Measurements from ENCODE around the gene PARP8.

PARP8 gene

GRCh38 chr5:50700706-50701105 is 34.3 kb downstream of the PARP8 start:
- no peak for DNase-seq (ENCODE audit: insufficient read length, low spot score)
- no peak for FAIRE-seq
- TF ChIP-seq POLR2A (IDR thresholded peaks at IDR 0.05; ENCODE audit: low read depth, low read length) = no peak

- TF ChIP-seq POLR2A (IDR thresholded peaks at IDR 0.05; ENCODE audit: low read depth, low read length) = no peak
- FAIRE-seq = no peak
- DNase-seq (ENCODE audit: insufficient read length, low spot score) = no peak
These were observed 36.4 kb downstream of the PARP8 start for GRCh38 chr5:50702615-50703366.

DNA sequence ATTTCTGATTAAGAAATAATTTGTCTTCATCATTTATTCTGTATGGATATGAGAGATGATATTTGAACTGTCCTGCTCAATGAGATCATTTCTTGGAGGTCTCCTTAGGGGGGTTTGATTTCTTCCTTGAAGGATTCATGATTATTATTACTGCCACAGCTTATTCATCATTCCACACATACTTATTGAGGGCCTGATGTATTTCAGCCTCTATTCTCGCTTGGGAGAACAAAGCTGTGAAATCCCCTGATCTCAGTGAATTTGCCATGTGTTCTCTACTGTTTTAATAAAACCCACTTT is 36.9 kb downstream of the PARP8 start:
- FAIRE-seq = no peak
- no peak for DNase-seq (ENCODE audit: insufficient read length, low spot score)
- no peak for TF ChIP-seq POLR2A (IDR thresholded peaks at IDR 0.05; ENCODE audit: low read depth, low read length)

DNA sequence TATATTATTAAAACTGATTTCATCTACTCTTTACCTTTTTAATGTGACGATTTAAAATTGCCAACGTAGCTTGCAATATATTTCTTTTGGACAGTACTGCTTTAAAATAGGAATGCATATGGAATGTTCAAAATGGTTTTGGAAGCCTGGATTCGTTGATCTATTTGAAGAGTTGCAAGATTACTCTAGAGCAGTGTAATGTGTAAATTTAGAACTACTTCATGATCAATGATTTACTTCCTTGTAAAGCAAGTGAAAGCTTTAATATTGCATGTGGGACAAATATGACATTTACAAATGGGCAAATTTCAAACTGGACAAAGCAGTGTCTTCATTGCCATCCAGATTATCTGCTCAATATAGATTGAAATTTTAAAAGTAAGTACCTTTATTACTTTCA is 38.3 kb downstream of the PARP8 start:
- DNase-seq (ENCODE audit: insufficient read length, low spot score) (no peak), FAIRE-seq (no peak)
- no peak for TF ChIP-seq POLR2A (IDR thresholded peaks at IDR 0.05; ENCODE audit: low read depth, low read length)

DNA sequence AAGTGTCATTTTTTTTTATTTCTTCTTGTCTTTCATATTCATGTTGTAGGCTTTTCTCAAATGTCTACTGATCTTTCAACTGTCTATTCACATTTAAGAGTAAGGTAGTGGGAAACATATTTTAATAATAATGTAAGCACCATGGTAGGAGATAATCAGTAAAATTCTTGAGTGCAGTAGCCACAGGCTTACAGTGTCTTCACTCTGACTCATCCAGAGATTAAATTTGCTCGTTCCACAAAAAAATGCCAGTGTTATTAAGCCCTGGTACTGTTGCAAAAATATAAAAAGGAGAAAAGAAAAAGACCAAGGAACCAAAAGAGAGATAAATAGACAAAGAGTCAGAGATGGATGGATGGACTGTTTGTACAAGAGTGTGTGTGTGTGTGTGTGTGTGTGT is 43.0 kb downstream of the PARP8 start:
- DNase-seq (ENCODE audit: insufficient read length, low spot score) (no peak), FAIRE-seq (no peak)
- no peak for TF ChIP-seq POLR2A (IDR thresholded peaks at IDR 0.05; ENCODE audit: low read depth, low read length)

DNA sequence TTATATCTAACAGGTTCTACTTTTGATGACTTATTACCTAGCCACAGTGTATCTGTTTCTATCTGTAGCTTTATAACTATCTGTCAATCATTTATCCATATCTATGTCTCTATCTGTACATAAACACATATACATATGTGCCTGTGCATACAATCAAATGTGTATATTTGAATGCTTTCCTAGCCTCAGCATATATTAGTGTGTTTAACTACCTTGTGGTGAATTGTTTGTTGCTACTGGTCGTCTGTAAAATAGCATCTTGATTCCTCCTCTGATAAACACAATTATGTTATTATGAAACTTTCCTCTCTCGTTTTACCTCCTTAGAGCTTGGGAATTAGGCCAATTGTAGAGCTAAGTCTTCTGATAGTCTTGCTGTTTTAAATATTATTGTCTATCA is 44.4 kb downstream of the PARP8 start:
- FAIRE-seq (no peak), DNase-seq (ENCODE audit: insufficient read length, low spot score) (no peak)
- TF ChIP-seq POLR2A (IDR thresholded peaks at IDR 0.05; ENCODE audit: low read depth, low read length) = no peak

DNA sequence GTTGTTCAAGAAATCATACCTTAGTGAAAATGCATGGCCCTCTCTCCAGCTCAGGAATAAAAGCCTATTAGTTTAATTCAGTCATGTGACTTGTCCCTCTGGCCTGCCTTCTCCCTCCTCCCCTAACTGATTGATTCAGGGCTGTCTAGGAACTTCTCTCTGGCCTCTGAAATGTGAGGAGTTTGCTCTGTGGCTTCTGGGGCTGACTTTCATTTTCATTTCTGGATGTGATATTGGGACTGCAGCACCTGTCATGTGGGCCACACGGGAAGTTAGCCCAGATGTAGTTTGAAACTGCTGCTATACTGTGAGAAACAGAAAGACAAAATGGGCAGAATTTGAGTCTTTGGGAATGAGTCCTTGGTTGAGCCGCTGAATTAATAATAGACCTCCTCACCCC is 44.8 kb downstream of the PARP8 start:
- no peak for TF ChIP-seq POLR2A (IDR thresholded peaks at IDR 0.05; ENCODE audit: low read depth, low read length)
- DNase-seq (ENCODE audit: insufficient read length, low spot score) (peak; percentile 24), FAIRE-seq (peak; percentile 98)

GRCh38 chr5:50712479-50712878 is 46.0 kb downstream of the PARP8 start:
- no peak for FAIRE-seq
- no peak for TF ChIP-seq POLR2A (IDR thresholded peaks at IDR 0.05; ENCODE audit: low read depth, low read length)
- no peak for DNase-seq (ENCODE audit: insufficient read length, low spot score)

- no peak for DNase-seq (ENCODE audit: insufficient read length, low spot score)
- no peak for TF ChIP-seq POLR2A (IDR thresholded peaks at IDR 0.05; ENCODE audit: low read depth, low read length)
- FAIRE-seq = no peak
These were observed 48.6 kb downstream of the PARP8 start for GRCh38 chr5:50715001-50715400.

GRCh38 chr5:50716134-50716533 is 49.7 kb downstream of the PARP8 start:
- TF ChIP-seq POLR2A (IDR thresholded peaks at IDR 0.05; ENCODE audit: low read depth, low read length) = no peak
- DNase-seq (ENCODE audit: insufficient read length, low spot score) (no peak), FAIRE-seq (no peak)

DNA sequence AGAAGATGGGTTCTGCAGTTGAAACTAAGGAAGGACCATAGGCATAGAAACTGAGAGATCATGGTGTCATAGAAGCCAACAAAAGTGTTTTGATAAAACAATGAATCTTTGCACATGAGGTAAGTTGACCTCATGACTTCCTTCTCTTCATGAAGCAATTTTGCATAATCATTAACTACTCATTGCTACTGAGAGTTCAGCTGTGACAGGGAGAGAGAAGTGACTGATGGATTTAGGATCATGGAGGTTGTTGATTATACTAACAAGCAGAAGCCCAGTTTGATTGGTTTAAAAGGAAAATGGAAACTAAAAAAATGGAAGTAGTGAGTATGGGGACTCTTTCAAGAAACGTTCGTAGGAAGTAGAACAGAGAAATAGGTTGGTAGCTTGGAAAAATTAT is 51.2 kb downstream of the PARP8 start:
- DNase-seq (ENCODE audit: insufficient read length, low spot score) = no peak
- no peak for TF ChIP-seq POLR2A (IDR thresholded peaks at IDR 0.05; ENCODE audit: low read depth, low read length)
- FAIRE-seq = peak; percentile 33

DNA sequence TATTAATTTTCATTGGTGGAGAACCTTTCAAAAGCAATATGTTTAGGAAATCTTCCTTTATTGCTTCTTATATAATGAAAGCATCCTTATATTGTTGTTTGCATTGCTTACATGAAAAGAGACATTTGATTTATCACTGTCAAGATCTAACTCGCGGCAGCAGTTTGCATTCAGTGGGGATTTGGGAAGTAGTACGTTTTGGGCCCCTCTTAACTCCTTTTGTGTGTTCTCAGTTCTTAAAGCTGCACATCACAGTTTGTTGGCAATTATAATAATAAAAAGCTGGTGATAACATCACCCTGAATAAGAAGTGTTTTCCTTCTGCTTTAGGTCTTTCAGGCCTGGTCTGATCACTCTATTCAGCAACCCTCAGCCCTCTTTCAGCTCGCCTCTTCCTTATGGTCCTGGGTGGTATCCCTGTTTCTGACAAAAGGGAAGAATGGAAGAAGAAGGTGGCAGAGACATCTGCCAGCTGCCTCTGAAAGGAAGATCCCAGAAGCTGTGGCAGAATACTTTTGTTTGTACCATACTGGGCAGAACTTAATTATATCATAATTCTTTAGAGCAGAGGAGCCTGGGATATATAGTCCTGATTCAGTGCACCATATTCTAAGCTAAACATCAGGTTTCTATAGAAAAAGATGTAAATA is 53.7 kb downstream of the PARP8 start:
- no peak for TF ChIP-seq POLR2A (IDR thresholded peaks at IDR 0.05; ENCODE audit: low read depth, low read length)
- FAIRE-seq = no peak

GRCh38 chr5:50722223-50722622 is 55.8 kb downstream of the PARP8 start:
- DNase-seq (ENCODE audit: insufficient read length, low spot score) (no peak), FAIRE-seq (no peak)
- TF ChIP-seq POLR2A (IDR thresholded peaks at IDR 0.05; ENCODE audit: low read depth, low read length) = no peak

More for the DNA sequence above, 53.7 kb downstream of the PARP8 start:
- no peak for DNase-seq (ENCODE audit: insufficient read length, low spot score)

DNA sequence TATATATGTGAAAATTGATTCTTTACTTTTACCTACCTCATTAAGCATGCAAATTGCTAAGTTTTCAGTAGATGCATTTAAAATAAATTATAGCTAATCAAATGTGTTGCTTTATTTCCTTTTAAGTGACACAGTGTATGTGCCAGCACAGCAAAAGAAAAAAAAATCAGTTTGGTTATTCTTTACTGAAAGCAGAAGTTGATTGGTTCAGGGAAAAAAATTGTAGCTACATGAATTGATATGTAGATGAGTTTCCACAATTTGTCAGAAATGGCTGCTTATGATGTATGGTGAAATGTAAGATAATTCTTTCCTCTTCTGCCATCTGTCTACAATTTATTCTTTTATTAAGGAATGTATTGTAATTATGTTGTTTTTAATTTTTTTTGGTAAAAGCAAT is 57.8 kb downstream of the PARP8 start:
- TF ChIP-seq POLR2A (IDR thresholded peaks at IDR 0.05; ENCODE audit: low read depth, low read length) = no peak
- no peak for FAIRE-seq
- no peak for DNase-seq (ENCODE audit: insufficient read length, low spot score)

GRCh38 chr5:50725800-50726474 is 59.5 kb downstream of the PARP8 start:
- FAIRE-seq (peak; percentile 23), DNase-seq (ENCODE audit: insufficient read length, low spot score) (no peak)
- TF ChIP-seq POLR2A (IDR thresholded peaks at IDR 0.05; ENCODE audit: low read depth, low read length) = no peak
